ELF-1 (cell line): ENCODE results near the gene PROM2.
A peak's percentile ranks its signal among the peaks of the same experiment; 100 is the strongest.
"Not testable (repeated sequence)": the region's sequence is repeated elsewhere in the genome, so short reads cannot be mapped to it uniquely, and the experiment has no call there.

Experiments used
- DNase-seq: peaks from one replicate; pipeline ENCODE4 v3.0.0-alpha.2; 2016; ENCODE audit warnings: low read depth, low spot score

The PROM2 gene

GRCh38 chr2:95274291-95275150 lies at the start of gene PROM2:
TSS of gene PROM2 (plus strand) at chr2:95274449. CDS start at chr2:95274586, 137 bp downstream.
- DNase-seq = peak; percentile 94

- no peak for DNase-seq
Observed at GRCh38 chr2:95225658-95226057, 48.6 kb upstream of the PROM2 start.

GRCh38 chr2:95231723-95232122 lies 42.5 kb upstream of the PROM2 start:
- DNase-seq = peak; percentile 90

GRCh38 chr2:95232232-95232631 lies 42.0 kb upstream of the PROM2 start:
- no peak for DNase-seq

GRCh38 chr2:95234286-95234785 lies 39.9 kb upstream of the PROM2 start:
- DNase-seq = no peak

- DNase-seq = no peak
Observed at GRCh38 chr2:95234816-95235215, 39.4 kb upstream of the PROM2 start.

- DNase-seq = no peak
Observed at GRCh38 chr2:95238131-95238530, 36.1 kb upstream of the PROM2 start.

- DNase-seq = no peak
Observed at GRCh38 chr2:95240091-95240490, 34.2 kb upstream of the PROM2 start.

- no peak for DNase-seq
Observed at GRCh38 chr2:95240556-95240955, 33.7 kb upstream of the PROM2 start.

- DNase-seq = not testable (repeated sequence)
Observed at GRCh38 chr2:95242084-95242483, 32.2 kb upstream of the PROM2 start.

- no peak for DNase-seq
Observed at GRCh38 chr2:95258271-95258670, 16.0 kb upstream of the PROM2 start.

GRCh38 chr2:95260028-95261023 lies 13.9 kb upstream of the PROM2 start:
- peak; percentile 37 for DNase-seq

GRCh38 chr2:95261602-95262001 lies 12.6 kb upstream of the PROM2 start:
- DNase-seq = no peak

GRCh38 chr2:95262896-95263542 lies 11.2 kb upstream of the PROM2 start:
- no peak for DNase-seq

GRCh38 chr2:95264624-95265023 lies 9.6 kb upstream of the PROM2 start:
- DNase-seq = no peak

GRCh38 chr2:95265182-95265581 lies 9.1 kb upstream of the PROM2 start:
- DNase-seq = no peak

GRCh38 chr2:95266781-95267430 lies 7.3 kb upstream of the PROM2 start:
- no peak for DNase-seq

- no peak for DNase-seq
Observed at GRCh38 chr2:95267458-95268210, 6.6 kb upstream of the PROM2 start.

GRCh38 chr2:95268211-95269035 lies 5.8 kb upstream of the PROM2 start:
- DNase-seq = no peak
